LNCaP clone FGC (cell line): ENCODE measurements around the gene ICE1.
"Not testable (repeated sequence)": the region's sequence is repeated elsewhere in the genome, so short reads cannot be mapped to it uniquely, and the experiment has no call there.

Experiments used
- DNase-seq: peaks from one replicate; pipeline ENCODE4 v3.0.0-alpha.2; 2011; ENCODE audit warnings: low read depth
- H3K4me3 ChIP-seq: 2 replicates; pipeline ENCODE4 v1.5.1; 2011; ENCODE audit warnings: mild to moderate bottlenecking, low read depth, low read length, control low read depth
- TF ChIP-seq, protein P1 (sequence below): IDR thresholded peaks from 2 replicates; pipeline ENCODE4 v1.5.1; 2012; ENCODE audit warnings: mild to moderate bottlenecking; ENCODE audit not compliant: control insufficient read depth, insufficient read depth; ENCODE audit errors: extremely low read depth

ICE1 gene

DNA sequence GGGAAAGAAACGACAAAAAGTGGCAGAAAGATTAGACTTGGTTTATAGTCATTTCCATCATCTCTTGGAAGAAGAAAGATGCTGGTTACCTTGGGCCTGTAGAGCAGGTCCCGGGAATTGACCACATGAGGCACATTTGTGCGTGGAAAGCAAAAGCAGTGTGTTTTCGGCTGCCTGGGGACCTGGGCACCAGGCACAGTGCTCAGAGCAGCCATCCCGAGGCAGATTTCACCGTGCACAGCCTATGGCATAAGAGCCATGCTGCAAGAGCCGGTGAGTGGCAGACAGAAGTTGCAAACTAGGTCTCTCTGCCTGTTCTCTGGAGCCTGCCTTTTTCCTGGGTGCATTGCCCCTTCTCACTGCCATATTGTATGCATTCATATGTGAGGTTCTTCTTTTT, 77.0 kb downstream of the ICE1 start:
- no peak for DNase-seq
- no peak overlapping the region for H3K4me3 ChIP-seq
- TF ChIP-seq, protein P1, sequence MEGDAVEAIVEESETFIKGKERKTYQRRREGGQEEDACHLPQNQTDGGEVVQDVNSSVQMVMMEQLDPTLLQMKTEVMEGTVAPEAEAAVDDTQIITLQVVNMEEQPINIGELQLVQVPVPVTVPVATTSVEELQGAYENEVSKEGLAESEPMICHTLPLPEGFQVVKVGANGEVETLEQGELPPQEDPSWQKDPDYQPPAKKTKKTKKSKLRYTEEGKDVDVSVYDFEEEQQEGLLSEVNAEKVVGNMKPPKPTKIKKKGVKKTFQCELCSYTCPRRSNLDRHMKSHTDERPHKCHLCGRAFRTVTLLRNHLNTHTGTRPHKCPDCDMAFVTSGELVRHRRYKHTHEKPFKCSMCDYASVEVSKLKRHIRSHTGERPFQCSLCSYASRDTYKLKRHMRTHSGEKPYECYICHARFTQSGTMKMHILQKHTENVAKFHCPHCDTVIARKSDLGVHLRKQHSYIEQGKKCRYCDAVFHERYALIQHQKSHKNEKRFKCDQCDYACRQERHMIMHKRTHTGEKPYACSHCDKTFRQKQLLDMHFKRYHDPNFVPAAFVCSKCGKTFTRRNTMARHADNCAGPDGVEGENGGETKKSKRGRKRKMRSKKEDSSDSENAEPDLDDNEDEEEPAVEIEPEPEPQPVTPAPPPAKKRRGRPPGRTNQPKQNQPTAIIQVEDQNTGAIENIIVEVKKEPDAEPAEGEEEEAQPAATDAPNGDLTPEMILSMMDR: no peak

DNA sequence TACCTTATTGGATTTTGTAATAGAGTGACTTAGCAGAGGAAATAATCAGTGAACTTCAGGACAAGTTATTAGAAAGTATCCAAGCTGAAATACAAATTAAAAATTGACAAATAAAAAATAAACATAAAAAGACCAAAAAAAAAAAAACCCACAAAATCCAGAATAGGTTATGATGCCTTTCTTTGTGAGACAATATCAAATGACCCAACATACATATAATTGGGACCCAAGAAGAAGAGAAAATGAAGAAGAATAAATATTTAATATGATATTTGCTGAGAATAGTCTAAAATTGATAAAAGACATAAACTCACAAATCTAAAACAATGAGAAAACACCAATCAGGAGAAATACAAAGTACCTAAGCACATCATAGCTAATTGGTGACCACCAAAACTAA, 81.8 kb downstream of the ICE1 start:
- DNase-seq: no peak
- no peak overlapping the region for H3K4me3 ChIP-seq
- TF ChIP-seq, protein P1: no peak

DNA sequence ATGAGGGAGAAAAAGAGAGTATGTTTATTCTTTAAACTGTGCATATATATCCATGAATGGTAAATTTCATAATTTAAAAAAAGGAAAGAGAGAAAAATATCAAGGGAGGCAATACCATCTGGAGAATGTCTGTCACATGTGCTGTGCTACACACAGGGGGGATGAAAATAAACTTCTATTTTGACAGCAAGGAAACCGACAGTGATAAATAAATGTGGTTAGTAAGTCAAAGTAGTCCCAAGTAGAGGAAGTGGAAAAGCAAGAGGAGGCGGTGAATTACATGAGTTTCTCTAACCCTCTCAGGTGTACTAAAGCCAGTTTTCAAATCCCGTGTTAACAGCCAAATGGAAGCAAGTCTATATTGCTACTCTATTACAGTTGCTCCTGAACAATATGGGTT, 83.3 kb downstream of the ICE1 start:
- no peak overlapping the region for H3K4me3 ChIP-seq
- no peak for DNase-seq
- TF ChIP-seq, protein P1: no peak

DNA sequence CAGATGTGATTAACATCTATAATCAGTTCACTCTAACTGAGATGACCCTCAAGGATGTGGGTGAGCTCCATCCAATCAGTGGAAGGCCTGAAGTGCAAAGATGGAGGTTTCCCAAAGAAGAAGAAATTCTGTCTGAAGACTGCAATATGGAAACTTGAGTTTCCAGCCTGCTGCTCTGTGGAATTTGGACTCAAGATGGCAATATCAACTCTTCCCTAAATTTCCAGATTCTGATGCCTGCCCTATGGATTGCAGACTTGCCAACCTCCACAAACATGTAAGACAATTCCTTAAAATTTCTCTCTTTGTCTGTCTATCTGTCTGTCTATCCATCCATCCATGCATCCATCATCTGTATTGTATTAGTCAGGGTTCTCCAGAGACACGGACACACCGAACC, 85.9 kb downstream of the ICE1 start:
- TF ChIP-seq, protein P1: no peak
- no peak for DNase-seq
- H3K4me3 ChIP-seq: no peak overlapping the region

DNA sequence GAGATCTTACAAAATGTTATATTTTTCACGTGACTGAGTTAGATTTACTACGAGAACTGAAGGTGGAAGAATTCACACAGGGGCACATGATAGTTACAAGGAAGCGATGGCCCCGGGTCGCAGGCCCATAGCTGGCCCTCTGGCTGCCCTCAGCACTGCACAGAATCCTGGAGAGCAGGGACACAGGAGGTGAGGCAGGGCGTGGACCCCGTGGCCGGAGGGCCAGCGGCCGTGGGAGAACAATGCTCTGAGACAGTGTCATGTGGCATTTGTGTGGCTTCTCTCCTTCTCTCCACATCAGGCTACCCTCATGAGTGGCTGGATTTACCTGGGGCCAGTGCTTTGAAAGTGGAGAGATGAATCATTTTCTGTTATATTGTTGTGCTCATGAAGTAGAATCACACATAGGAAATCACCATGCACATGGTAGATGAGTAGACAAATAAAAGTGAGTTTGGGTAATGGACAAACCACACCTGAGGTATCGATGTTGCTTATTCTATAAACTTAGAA, 89.5 kb downstream of the ICE1 start:
- TF ChIP-seq, protein P1: no peak
- no peak for DNase-seq
- H3K4me3 ChIP-seq: no peak overlapping the region

DNA sequence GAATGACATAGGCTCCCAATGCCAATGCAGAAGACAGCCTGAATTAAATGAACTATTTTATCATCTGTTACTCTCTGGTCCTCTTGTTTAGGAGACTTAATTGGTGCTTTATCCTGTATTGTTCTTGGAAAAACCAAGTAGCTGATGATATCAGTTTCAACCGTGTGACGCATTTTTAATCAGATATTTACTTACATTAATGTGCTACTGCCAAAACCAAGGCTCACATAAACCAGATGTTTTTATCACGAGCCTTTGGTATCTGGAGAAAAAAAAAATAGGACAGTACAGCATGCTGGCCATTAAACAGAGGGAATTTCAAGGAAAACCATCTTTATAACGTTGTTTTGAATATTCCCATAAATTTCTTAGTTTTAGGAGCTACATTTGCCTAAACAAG, 90.1 kb downstream of the ICE1 start:
- DNase-seq: no peak
- TF ChIP-seq, protein P1: no peak
- no peak overlapping the region for H3K4me3 ChIP-seq

DNA sequence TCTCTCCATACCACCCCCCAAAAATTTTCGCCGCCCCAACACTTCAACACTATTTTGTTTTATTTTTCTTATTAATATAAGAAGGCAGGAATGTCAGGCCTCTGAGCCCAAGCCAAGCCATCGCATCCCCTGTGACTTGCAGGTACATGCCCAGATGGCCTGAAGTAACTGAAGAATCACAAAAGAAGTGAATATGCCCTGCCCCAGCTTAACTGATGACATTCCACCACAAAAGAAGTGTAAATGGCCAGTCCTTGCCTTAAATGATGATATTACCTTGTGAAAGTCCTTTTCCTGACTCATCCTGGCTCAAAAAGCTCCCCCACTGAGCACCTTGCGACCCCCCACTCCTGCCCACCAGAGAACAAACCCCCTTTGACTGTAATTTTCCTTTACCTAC, 98.1 kb downstream of the ICE1 start:
- DNase-seq, H3K4me3 ChIP-seq: not testable (repeated sequence)

DNA sequence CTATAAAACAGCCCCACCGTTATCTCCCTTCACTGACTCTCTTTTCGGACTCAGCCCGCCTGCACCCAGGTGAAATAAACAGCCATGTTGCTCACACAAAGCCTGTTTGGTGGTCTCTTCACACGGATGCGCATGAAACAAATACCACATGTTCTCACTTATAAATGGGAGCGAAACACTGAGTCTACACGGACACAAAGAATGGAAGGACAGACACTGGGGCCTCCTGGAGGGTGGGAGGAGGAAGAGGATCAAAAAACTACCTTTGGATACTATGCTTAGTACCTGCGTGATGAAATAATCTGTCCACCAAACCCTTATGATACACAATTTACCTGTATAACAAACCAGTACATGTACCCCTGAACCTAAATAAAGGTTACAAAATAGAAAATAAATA, 98.6 kb downstream of the ICE1 start:
- H3K4me3 ChIP-seq: no peak overlapping the region
- no peak for DNase-seq
- TF ChIP-seq, protein P1: no peak
